AG10803 (cell line): ENCODE data around the gene AMFR.

ENCODE experiments used
- DNase-seq: peaks from one replicate; pipeline ENCODE4 v3.0.0; 2010; ENCODE audit warnings: low read depth
- H3K4me3 ChIP-seq: 2 replicates; pipeline ENCODE4 v1.5.1; 2011; ENCODE audit warnings: mild to moderate bottlenecking, low read length, control low read depth
- TF ChIP-seq, protein P1 (sequence below): conservative IDR thresholded peaks from 2 replicates; pipeline ENCODE4 v1.5.1; 2011; ENCODE audit warnings: mild to moderate bottlenecking, low read length, control low read depth, inconsistent platforms

The AMFR gene

DNA sequence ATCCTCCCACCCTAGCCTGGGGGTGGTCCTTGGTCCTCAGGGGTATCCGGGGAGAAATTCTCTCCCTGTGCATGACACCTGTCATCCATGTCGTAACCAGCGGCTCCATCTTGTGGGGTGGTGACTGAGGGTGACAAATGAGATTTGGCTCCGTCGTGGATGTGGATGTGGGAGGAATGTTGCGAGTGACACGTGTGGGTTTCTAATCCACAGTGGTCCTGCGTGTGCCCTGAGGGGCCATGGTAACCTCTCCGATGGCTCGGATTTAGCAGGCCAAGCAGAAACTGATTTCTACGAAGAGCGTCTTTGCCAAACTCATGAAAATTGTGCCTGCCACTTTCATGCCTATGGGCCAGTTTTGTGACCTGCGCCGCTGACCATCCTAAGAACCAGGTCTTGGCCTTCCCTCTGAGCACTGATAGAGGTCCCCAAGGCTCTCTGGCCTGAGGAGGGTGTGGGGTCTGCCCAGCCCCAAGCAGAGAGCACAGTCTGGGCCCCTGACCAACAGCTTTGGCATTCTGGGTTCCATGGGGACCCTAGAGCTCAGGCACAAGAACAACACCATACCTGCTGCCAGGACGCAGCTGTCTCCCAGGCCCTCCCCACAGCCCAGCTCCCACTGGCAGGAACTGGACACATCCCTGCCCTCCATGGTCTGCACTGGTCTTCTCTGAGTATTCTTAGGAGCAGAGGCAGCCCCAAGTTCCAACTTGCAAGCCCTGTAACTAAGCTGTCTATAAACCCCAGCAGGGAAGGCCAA, 79.0 kb downstream of the AMFR start:
- TF ChIP-seq, protein P1, sequence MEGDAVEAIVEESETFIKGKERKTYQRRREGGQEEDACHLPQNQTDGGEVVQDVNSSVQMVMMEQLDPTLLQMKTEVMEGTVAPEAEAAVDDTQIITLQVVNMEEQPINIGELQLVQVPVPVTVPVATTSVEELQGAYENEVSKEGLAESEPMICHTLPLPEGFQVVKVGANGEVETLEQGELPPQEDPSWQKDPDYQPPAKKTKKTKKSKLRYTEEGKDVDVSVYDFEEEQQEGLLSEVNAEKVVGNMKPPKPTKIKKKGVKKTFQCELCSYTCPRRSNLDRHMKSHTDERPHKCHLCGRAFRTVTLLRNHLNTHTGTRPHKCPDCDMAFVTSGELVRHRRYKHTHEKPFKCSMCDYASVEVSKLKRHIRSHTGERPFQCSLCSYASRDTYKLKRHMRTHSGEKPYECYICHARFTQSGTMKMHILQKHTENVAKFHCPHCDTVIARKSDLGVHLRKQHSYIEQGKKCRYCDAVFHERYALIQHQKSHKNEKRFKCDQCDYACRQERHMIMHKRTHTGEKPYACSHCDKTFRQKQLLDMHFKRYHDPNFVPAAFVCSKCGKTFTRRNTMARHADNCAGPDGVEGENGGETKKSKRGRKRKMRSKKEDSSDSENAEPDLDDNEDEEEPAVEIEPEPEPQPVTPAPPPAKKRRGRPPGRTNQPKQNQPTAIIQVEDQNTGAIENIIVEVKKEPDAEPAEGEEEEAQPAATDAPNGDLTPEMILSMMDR, result no peak
- H3K4me3 ChIP-seq, result no peak overlapping the region
- no peak for DNase-seq

DNA sequence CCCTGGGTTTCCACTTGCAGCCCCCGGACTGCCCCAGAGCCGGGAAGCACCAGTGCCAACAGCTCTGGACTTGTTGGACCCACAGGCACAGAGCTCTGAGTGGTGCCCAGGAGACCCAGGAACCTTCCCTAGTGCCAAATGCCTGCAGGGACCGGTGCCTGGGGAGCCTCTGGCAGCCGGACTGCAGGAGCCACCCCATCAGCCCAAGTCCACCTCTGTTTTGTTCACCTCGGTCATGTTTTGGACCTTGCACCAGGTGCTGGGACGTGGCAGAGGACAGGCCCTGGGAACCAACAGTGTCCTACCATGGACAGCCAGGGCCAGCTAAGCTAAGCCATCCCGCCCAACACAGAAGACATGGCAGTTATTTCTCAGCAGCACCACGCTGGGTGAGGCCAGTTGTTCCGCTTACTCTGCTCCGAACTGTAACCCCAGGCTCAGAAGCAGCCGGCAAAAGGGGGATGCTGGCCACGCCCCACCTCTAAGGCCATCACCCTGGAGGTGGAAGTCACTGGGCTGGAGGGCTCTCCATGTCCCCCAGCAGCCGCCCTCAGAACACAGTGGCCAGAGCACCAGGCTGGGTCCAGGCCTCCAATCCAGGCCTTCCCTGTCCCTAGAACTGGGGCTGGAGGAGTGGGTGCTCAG, 79.8 kb downstream of the AMFR start:
- H3K4me3 ChIP-seq, result no peak overlapping the region
- DNase-seq, result no peak
- TF ChIP-seq, protein P1, result no peak

DNA sequence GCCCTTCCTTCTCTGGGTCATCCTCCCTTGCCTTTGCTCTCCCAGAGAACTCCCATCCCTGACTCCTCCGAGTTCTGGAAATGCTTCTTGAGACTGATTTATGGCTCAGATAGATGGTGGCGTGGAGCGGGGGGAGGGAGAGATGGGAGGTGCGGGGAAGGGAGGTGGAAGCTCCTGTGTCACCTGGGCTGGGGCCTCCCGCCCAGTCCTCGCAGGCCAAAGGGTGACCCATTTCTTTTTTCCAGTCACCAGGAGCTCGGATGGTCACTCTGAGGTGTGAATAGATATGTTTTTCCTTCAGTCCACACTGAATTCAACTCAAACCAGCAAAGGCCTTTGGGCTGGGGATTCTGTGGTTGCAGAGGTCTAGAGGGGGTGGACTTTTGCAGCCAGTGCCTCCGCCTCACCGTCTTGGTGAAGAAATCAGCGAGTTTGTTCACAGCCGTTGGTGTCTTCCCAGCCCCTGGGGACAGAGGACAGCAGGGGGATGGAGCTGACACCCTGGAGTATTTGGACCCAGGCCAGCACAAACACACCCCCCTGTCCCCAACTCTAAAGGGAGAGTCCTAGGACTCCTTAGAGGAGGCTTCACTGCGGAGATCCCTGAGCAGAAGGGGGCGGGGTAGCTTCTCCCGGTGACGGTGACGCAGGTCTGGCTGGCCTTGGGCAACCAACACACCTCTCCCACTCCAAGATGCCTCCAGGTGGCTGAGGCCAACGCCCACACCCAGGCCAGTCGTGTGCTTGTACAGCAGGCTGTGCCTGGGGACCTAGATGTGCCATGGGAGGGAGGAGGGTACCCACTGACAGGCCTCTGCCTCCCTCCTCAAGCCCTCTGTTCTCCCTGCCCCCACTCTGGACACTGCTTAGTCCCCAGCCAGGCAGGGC, 80.6 kb downstream of the AMFR start:
- TF ChIP-seq, protein P1, result no peak
- DNase-seq, result no peak
- no peak overlapping the region for H3K4me3 ChIP-seq

DNA sequence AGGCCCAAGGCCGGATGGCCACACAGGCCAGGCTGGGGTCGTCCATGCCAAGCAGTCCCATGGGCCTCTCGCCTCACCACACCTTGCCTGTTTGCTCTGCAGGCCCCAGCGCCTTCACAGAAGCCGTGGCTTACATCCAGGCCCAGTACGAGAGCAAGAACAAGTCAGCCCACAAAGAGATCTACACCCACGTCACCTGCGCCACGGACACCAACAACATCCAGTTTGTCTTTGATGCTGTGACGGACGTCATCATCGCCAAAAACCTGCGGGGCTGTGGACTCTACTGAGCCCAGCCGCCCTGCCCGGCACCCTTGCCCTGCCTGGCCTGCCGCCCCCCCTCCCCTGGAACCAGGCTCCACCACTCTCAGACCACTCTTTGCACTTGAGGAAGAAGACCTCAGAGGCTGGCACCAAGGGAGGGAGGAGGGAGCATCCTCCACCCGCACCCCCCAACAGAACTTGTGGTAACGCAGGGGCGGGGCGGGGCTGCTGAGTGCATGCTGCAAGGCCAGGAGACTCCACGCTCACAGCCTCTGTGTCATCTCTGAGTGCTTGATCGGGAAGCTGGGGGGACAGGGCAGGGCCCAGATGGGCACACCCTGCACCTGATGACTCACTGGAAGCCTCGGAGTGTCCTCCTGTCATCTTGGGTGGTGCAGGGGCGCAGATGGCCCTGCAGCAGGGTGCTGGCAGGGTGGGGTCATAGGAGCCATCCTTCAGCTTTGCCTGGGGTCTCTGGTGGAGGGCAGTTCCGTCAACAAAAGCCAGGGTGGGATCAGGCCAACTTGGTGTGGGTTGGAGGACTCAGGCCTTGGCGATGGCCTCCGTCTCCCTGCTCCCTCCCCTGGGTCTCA, 81.5 kb downstream of the AMFR start:
- DNase-seq, result peak; percentile 3
- no peak overlapping the region for H3K4me3 ChIP-seq
- TF ChIP-seq, protein P1, result no peak

DNA sequence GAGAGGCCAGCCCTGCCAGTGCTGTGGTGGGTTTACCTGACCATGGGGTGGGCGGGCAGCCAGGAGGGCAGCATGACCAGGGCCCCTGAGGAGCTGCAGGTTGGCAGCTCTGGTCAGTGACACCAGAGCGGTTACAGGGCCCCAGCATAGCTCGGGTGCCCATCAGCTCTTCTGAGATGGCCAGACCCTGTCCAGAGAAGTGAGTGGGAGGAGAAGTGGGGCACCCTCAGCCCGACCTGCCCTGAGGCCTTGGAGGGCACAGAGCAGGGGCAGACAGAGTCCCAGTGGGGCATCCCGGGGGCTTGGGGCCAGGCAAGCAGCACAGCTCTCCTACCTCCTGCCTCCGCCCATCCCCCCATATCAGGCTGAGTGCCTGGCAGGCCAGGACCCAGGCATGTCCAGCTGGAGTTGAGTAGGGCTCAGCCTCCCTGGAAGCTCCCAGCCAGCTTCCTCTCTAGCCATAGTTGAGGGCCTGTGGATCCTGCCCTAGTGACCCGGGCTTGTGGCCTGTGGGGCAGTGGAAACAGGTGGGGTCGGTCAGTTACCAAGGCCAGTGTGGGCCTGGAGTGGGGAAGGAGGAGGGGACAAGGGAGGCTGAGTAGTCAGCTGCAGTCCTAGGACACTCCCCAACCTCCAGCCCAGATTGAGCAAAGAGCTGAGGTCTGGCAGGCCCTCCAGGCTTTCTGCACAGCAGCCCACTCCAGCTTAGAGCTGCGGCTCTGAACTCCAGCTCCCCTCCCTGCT, 83.5 kb downstream of the AMFR start:
- H3K4me3 ChIP-seq, result no peak overlapping the region
- TF ChIP-seq, protein P1, result no peak
- DNase-seq, result no peak

DNA sequence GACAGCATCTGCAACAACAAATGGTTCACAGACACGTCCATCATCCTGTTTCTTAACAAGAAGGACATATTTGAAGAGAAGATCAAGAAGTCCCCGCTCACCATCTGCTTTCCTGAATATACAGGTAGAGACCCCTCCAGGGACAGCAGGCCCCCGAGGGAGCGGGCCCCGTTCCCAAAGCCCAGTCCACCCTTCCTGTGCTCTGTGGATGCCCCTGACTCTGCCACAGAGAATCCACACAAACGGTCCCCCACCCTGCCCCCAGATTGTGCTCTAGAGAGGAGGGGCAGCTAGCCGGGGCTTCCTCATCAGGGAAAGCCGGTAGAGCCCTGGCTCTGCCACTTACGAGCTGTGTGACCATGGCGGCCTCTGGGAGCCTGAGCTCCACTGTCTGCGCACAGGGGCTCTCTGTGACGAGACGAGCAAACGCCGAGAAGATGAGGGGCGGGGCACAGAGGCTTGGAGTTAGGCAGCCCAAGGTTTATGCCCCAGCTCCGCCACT, 84.4 kb downstream of the AMFR start:
- no peak overlapping the region for H3K4me3 ChIP-seq
- no peak for DNase-seq
- TF ChIP-seq, protein P1, result no peak
